Measurements from ENCODE around the gene MARCKSL1. TPM values are rescaled to one million over a fixed set of nuclear protein-coding genes. Genes with fewer than 3 reads are reported as not detected.
A peak's percentile ranks its signal among the peaks of the same experiment; 100 is the strongest.

MARCKSL1 gene
- total and polyA plus RNA-seq, 2 of the 13 experiments (the other 11 are each of a cell fraction or from before 2014, with no cell fraction given): 81.9 to 155 TPM

DNA sequence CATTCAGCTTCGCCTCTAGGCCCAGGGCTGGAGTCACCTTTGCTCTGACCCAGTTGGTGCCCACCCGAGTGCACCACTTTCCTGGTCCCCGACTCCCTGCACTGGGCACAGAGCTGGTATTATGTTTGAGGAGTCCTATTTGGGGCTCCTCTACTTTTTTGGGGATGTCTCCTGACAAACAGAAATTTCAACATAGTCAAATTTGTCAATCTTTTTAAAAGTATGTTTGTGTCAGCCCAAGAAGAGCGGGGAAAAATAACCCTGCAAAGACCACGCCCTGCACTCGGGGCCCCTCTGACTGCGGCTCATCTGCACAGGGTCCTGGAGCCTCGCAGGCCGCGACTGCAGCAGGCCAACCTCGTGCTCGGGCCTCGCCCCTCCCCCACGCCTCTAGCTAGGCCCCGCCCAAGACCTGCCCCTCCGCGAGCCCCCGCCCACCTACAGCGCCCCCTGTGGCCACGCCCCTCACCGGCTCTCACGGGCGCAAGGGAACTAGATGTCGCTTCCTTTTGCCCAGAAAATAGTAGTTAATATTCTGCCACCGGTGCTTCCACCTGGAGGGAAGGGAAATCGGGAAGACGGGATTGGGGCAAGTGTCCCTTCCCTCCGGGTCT, 14.9 kb upstream of the MARCKSL1 start (continued):
- TF ChIP-seq ZNF7 (CRISPR knock-in tag; IDR thresholded peaks at IDR 0.05) (no peak; the same call in 1 of the 2 replicates), THAP11 (CRISPR knock-in tag; IDR thresholded peaks at IDR 0.05) (no peak; the same call in 1 of the 2 replicates), KMT2A (CRISPR knock-in tag; IDR thresholded peaks at IDR 0.05) (0 out of 2 replicates have a peak, but pooled peaks have one; percentile 43), ZNF761 (CRISPR knock-in tag; conservative IDR thresholded peaks at IDR 0.05) (no peak), ZNF34 (CRISPR knock-in tag; IDR thresholded peaks at IDR 0.05; ENCODE audit: borderline replicate concordance) (no peak), ZC3H4 (CRISPR knock-in tag; IDR thresholded peaks at IDR 0.05; ENCODE audit: borderline replicate concordance) (no peak), SIX4 (CRISPR knock-in tag; IDR thresholded peaks at IDR 0.05) (peak; percentile 63; the same call in 1 of the 2 replicates), HNRNPUL1 (IDR thresholded peaks at IDR 0.05; ENCODE audit: low read depth, low read length) (no peak), TSC22D2 (CRISPR knock-in tag; IDR thresholded peaks at IDR 0.05; ENCODE audit: borderline replicate concordance) (no peak), ZNF230 (CRISPR knock-in tag; IDR thresholded peaks at IDR 0.05) (0 out of 2 replicates have a peak, but pooled peaks have one; percentile 71), LCORL (IDR thresholded peaks at IDR 0.05) (no peak), LCORL (CRISPR knock-in tag; IDR thresholded peaks at IDR 0.05) (no peak), TCF7 (IDR thresholded peaks at IDR 0.05; ENCODE audit: low read depth) (no peak), LBX2 (CRISPR knock-in tag; IDR thresholded peaks at IDR 0.05; ENCODE audit: borderline replicate concordance) (no peak; the same call in 1 of the 2 replicates), PBX2 (CRISPR knock-in tag; IDR thresholded peaks at IDR 0.05) (no peak), ZNF432 (CRISPR knock-in tag; IDR thresholded peaks at IDR 0.05; ENCODE audit: borderline replicate concordance) (no peak), ZNF589 (CRISPR knock-in tag; conservative IDR thresholded peaks at IDR 0.05) (no peak), MAX (IDR thresholded peaks at IDR 0.05) (peak; percentile 99), ZSCAN5A (CRISPR knock-in tag; IDR thresholded peaks at IDR 0.05; ENCODE audit: borderline replicate concordance) (0 out of 2 replicates have a peak, but pooled peaks have one; percentile 63)
- TF ChIP-seq, protein P1, sequence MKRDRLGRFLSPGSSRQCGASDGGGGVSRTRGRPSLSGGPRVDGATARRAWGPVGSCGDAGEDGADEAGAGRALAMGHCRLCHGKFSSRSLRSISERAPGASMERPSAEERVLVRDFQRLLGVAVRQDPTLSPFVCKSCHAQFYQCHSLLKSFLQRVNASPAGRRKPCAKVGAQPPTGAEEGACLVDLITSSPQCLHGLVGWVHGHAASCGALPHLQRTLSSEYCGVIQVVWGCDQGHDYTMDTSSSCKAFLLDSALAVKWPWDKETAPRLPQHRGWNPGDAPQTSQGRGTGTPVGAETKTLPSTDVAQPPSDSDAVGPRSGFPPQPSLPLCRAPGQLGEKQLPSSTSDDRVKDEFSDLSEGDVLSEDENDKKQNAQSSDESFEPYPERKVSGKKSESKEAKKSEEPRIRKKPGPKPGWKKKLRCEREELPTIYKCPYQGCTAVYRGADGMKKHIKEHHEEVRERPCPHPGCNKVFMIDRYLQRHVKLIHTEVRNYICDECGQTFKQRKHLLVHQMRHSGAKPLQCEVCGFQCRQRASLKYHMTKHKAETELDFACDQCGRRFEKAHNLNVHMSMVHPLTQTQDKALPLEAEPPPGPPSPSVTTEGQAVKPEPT (CRISPR knock-in tag; IDR thresholded peaks at IDR 0.05; ENCODE audit: low read depth): no peak
- TF ChIP-seq, protein P2, sequence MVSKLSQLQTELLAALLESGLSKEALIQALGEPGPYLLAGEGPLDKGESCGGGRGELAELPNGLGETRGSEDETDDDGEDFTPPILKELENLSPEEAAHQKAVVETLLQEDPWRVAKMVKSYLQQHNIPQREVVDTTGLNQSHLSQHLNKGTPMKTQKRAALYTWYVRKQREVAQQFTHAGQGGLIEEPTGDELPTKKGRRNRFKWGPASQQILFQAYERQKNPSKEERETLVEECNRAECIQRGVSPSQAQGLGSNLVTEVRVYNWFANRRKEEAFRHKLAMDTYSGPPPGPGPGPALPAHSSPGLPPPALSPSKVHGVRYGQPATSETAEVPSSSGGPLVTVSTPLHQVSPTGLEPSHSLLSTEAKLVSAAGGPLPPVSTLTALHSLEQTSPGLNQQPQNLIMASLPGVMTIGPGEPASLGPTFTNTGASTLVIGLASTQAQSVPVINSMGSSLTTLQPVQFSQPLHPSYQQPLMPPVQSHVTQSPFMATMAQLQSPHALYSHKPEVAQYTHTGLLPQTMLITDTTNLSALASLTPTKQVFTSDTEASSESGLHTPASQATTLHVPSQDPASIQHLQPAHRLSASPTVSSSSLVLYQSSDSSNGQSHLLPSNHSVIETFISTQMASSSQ (IDR thresholded peaks at IDR 0.05; ENCODE audit: low read depth): no peak
- TF ChIP-seq, protein P2 (CRISPR knock-in tag; IDR thresholded peaks at IDR 0.05; ENCODE audit: borderline replicate concordance): no peak

Measured in HepG2 (cell line).